NCI-H82 treated with DMSO at 0.1 percent for 48 hours (cell line): ENCODE data around the gene CORO2B.
"Not testable (repeated sequence)": the region's sequence is repeated elsewhere in the genome, so short reads cannot be mapped to it uniquely, and the experiment has no call there.

ENCODE experiments used
- DNase-seq: peaks from one replicate; lab custom pipeline; 2025; ENCODE audit not compliant: unreplicated experiment; lab: John Stamatoyannopoulos, UW

The CORO2B gene

DNA sequence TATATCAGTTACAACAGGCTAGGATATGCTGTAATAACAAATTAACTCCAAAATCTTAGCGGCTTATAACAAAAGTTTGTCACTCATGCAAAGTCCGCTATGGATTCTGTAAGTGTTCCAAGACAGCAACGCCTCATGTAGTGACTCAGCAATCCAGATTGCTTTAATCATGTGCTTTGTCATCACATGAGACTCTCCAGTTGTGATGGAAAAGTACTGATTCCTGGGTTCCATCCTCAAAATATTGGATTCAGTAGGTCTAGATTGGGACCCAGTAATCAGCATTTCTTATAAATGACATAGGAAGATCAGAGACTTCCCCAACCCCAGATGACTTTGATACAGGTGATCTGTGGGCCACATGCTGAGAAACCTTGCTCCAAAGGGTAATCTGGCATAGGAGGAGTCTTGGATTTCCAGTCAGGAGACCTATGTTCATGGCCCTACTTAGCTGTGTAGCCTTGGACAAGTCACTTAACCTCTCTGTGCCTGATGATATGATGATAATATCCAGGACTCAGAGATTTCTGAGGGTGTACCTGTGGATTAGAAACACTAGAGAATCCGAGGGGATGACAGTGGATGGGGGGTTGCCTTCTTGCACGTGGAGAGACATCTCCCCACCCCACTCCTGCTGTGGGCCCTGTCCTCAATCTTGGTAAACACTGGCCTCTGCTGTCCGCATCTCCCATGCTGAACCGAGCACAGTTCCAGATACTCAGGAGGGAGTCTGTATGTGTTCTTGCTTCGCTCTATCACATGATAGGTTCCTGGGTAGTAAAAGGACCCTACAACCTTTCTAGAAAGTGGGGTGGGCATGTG, 65.5 kb downstream of the CORO2B start:
- DNase-seq = no peak

- DNase-seq = no peak
These were observed 66.2 kb downstream of the CORO2B start for GRCh38 chr15:68644996-68645395.

- no peak for DNase-seq
These were observed 67.4 kb downstream of the CORO2B start for GRCh38 chr15:68646156-68646555.

GRCh38 chr15:68646696-68647095, 67.9 kb downstream of the CORO2B start:
- DNase-seq = no peak

- not testable (repeated sequence) for DNase-seq
These were observed 68.6 kb downstream of the CORO2B start for GRCh38 chr15:68647361-68647760.

- DNase-seq = peak; percentile 19
These were observed 72.3 kb downstream of the CORO2B start for GRCh38 chr15:68650901-68651709.

DNA sequence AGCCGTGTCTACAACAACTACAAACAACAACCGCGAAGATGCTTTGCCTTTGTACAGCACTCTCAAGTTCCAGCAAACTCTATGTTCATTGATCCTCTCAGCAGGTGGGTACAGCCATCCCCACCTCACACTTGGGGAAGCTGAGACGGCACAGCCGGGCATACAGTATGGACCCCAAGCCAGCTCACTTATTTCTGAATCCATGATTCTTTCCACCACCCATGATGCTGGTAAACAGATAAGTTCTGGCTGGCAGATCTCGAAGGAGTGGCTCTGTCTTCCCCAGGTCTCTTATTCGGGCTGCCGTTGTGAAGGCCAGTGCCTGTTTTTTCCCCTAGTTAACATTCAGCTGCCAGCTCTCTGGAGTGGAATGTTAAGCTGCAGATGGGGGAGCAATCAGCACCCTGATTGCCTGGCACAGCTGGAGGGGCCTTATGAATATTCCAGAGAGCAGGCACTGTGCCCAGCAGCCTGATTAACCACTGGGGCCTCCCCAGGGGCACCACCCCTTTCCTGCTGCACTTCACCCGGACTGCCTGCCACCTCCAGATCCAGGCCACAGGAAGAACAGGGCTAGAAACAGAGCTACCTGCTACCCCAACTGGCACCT, 73.2 kb downstream of the CORO2B start:
- DNase-seq = no peak

GRCh38 chr15:68653031-68653635, 74.3 kb downstream of the CORO2B start:
- no peak for DNase-seq

GRCh38 chr15:68653801-68654200, 75.0 kb downstream of the CORO2B start:
- DNase-seq = no peak

GRCh38 chr15:68654786-68655560, 76.2 kb downstream of the CORO2B start:
- DNase-seq = no peak

DNA sequence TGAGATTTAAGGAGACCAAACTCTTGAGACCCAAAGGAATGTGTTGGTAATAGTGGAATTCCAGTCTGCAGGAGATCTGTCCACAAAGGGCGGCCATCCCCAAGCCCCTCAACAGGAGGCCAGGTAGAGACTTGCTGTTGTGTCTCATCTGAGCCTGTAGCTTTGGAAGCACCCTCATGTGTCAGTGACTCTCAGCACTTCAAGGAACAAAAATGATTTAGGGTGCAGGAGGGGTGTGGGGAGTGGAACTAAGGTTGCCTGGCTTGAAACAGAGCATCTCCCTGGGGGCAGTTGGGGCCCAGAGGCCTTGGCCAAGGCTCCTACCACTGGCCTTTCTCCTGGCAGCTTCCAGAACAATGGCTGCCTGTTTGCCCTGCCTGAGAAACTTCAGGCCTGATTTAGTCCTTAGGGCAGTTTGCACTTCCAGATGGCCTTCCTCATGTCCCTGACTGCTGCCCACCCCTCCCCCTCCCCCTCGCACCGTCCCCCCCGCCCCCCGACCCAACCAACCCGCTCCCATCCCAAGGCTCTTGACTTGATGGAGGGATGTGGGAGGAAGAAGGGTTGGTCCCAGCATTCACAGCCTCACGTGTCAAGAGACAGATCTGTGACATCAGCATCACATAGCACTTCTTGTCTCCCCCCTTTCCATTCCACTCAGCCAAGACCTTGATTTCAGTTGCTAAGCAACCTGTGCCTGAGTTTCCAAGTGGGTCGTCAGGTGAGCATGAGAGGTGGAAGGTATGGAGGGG, 77.1 kb downstream of the CORO2B start:
- no peak for DNase-seq

- no peak for DNase-seq
These were observed 77.6 kb downstream of the CORO2B start for GRCh38 chr15:68656438-68656739.

- DNase-seq = peak; percentile 73
These were observed 79.4 kb downstream of the CORO2B start for GRCh38 chr15:68658151-68658550.

GRCh38 chr15:68658641-68659358, 80.0 kb downstream of the CORO2B start:
- peak; percentile 64 for DNase-seq

DNA sequence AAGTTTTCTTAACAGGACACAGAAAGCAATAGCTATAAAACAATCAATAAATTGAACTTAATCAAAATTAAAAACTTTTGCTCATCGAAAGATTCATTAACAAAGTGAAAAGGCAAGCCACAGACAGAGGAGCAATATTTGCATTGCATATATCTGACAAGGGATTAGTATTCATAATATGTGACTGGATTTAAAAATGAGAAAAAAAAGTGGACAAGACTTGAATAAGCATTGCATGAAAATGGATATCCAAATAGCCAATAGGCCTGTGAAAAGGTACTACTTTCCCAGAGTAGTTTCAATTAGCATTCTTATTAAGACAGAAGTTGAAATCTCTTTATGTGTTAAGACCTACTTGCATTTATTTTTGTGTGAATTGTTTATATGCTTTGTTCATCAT, 84.7 kb downstream of the CORO2B start:
- DNase-seq = no peak

DNA sequence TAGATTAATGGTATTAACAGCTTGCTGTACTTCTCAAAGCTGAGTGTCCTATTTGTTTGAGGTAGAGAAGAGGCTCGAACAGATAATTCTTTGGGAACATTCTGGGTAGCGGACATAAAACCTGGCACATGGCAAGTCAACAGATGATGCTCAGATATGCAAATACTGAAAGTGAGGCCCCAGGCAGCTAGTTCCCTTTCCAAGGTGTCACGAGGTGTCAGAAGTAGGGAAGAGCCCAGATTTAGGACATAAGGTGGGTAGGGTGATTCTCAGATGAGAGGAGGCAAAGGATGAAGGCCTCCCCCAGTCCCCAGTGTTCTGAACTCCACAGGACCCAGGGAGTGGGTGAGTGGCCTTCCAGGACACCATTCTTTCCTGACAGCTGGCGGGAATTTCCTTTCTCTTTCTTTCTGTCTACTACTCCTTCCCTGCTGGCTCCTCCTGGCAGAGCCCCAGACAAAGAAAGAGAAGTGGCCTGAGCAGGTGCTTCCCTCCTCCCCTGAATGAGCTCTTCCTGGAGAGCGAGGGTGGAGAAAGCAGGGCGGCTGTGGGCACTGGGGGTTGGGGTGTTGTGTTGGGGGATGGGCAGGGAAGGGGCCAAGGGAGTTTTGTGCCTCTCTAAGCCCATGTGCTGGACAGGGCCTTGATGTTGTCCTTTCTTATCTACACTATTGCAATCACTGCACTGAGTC, 87.5 kb downstream of the CORO2B start:
- DNase-seq = no peak

GRCh38 chr15:68666812-68667450, 88.1 kb downstream of the CORO2B start:
- DNase-seq = no peak
